OCI-M1 (cell line): Measurements from ENCODE around the gene RPS14.

Experiments used
- DNase-seq: peaks from one replicate; lab custom pipeline; 2025; lab: John Stamatoyannopoulos, UW

RPS14 gene

DNA sequence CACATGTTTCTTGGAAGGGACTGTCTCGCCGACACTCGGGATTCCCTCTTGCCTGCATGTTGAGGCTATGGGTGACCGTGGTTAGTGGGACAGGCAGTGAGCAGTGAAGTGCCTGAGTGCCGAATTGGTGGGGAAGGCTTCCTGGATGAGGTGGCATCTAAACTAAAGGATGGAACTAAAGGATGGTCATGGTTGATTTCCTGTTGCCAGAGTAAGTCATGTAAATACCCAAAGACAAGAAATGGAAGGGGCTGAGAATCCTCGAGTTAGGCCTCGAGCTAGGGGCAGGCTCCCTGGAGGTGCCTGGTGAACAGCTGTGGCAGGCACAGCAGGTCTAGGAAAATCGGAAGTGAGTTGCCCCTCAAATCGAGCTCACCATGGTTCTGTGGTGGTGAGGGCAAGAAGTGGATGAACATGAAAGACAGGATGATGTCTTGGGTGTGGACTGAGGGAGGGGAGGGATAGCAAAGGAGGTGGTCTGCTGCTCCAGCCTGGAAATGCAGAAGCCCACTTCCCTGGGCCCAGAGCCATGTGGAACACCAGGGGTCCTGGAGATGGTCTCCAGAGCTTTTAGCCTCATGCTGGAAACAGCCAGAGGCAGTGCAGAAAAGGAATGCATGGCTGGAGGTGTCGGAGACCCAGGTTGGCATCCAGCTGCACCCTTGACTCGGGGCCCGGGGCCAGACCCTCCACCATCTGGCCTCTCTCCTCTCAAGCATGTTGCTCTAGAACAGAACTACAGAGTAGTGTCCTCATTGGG, 49.0 kb downstream of the RPS14 start:
- no peak for DNase-seq

GRCh38 chr5:150399524-150400211, 49.9 kb downstream of the RPS14 start:
- DNase-seq: no peak

- no peak for DNase-seq
These were observed 50.6 kb downstream of the RPS14 start for GRCh38 chr5:150398722-150399523.

DNA sequence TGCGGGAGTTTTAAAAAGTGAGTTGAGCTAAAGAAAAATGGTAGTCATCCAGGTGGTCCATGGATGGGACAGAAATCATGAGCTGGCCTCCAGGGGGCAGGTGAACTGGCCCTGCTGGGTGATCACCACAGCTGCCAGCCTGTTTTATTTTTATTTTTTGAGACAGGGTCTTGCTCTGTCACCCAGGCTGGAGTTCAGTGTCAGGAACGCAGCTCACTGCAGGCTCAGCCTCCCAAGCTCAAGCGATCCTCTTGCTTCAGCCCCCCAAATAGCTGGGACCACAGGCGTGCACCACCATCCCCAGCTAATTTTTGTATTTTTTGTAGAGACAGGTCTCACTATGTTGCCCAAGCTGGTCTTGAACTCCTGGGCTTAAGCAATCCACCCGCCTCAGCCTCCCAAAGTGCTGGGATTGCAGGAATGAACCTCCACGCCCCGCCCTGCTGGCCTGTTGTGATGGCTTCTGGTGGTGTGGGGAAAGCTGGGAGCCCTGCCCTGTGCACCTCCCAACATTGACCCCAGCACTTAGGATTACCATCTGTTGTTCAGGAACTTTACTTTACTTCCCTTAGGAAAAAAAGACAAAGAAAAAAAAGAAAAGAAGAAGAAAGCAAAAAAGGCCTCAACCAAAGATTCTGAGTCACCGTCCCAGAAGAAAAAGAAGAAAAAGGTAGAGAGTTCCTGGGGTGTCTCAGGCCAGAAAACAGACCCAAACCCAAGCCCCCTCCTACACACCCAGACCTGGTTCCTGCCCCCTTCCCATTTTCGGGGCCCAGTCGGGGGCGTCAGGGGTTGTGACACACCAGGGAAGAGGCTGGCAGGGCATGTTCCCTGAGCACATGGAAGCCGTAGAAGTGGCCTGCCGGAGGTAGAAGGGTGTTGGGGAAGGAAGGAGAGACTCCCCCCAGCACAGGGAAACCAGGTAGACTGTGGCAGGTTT, 51.5 kb downstream of the RPS14 start:
- no peak for DNase-seq

DNA sequence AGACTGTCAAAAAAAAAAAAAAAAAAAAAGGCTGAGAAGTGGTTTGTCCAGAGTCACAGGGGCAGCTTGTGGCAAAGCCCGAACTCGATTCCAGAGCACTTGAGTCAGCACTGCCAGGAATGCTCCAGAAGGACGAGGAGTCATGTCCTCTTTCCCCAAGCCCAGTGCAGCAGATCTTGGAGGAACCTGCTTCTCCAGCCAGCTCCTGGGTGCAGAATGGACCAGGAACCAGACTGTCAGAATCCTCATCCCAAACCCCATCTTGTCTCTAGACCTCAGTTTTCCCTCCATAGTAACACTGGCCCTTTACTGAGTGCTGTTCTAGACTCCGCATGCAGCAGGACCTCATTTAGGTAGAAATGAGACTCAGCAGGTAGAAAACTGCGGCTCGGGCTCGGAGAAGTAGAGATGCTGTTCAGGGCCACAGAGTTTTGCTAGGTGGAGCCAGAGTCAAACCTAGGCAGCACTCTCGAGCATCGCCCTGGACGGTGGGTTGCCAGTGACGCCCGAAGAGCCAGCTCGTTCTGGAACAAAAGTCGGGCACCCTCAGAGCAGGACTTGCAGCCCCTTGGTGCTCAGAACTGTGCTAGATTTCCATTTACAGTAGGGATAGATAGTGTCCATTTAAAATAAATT, 52.3 kb downstream of the RPS14 start:
- DNase-seq: no peak

- no peak for DNase-seq
These were observed 53.3 kb downstream of the RPS14 start for GRCh38 chr5:150396267-150396666.

DNA sequence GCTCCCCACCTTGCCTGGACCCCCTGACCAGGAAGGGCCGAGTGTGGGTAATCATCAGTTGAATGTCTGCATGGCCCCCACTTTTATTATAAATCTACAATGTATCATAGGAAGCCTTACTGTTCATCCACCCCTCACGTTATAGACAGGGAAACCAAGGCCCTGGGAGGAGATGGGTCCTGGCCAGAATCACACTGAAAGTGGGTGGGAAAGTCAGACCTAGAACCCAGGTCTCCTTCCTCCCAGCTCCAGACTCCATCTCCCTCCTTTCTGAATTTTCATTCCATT, 53.9 kb downstream of the RPS14 start:
- DNase-seq: no peak

DNA sequence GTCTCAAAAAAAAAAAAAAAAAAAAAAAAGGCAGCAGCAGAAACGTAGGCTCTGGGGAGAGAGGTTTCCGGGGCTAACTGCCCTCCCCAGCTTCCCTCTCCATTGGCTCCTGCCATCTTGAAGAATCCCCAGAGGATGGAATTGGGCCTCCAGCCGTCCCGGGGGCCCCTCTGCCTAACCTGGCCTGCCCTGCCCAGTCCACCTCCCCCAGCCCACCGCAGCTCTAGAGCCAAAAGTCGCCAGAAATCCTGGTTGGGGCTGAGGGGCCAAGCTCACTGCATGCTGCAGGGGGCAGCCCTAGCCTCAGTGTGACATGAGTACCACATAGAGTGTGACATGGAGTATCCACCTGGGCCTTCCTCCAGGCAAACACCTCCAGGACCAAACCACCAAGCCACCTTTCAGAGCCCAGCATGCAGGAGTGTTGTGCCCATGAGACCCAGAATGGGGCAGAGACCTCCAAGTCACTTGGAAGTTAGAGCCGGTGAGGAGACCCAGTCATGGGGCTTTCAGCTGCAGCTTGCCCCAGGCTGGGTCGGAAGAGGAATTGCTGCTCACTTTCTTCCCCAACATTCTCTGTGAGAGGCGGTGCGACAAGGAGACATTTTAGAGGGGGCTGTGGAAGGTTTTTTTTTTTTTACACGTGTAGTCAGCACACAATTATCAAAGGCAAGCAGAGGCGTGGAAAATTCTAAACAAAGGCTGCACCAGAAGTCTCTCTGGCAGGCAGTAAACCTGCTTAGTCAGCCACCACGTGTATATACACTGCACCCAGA, 54.4 kb downstream of the RPS14 start:
- DNase-seq: no peak

- no peak for DNase-seq
These were observed 55.4 kb downstream of the RPS14 start for GRCh38 chr5:150394131-150394530.

GRCh38 chr5:150393096-150393645, 56.4 kb downstream of the RPS14 start:
- no peak for DNase-seq

DNA sequence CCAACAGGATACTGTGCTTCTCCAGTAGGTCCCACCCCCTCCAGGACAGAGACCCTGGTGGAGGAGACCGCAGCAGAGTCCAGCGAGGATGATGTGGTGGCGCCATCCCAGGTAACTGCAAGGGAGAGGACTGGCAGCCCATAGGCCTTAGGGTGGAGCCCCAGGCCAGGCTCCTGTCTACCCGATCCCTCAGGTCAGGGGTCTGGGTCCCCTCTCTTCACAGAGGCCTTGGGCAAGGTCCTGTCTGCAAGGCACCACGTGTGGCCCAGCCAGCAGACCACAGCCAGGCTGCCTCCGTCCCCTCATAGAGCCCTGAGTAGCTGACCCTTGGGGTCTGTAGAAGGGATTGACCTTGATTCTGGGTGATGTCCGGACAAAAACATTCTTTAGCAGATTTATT, 56.9 kb downstream of the RPS14 start:
- DNase-seq: no peak
